K562 (cell line): Measurements from ENCODE around the gene NAA15.

Experiments
- BACH1 ChIP-seq: fragments of 200-800 bp; sonication (Bioruptor generic); IDR thresholded peaks from 2 replicates; pipeline ENCODE4 v1.6.1; 2016; ENCODE audit warnings: missing genetic modification characterization, missing compliant biosample characterization
- CBX5 ChIP-seq: IDR thresholded peaks from 2 replicates; pipeline ENCODE4 v1.6.1; 2014; ENCODE audit warnings: low read depth, borderline replicate concordance
- EHMT2 ChIP-seq: fragments of 450-650 bp; IDR thresholded peaks from 2 replicates; pipeline ENCODE4 v1.6.1; 2018; ENCODE audit warnings: antibody characterized with exemption
- IFI16 ChIP-seq: fragments of 250-450 bp; sonication (Bioruptor Pico); IDR thresholded peaks from 2 replicates; pipeline ENCODE4 v2.1.2; 2022; ENCODE audit warnings: mild to moderate bottlenecking, inconsistent platforms
- POLR2A ChIP-seq: fragments of 450-650 bp; conservative IDR thresholded peaks from 2 replicates; pipeline ENCODE4 v1.6.1; 2016
- RCOR1 ChIP-seq, 2 experiments: IDR thresholded peaks; 2 replicates each; pipeline ENCODE4 v1.6.1; 2012; ENCODE audit warnings: low read depth in 2 of 2, low read length in 2 of 2, borderline replicate concordance in 1 of 2, improper control_type of control experiment in 1 of 2
- ZBTB8A ChIP-seq: fragments of 450-650 bp; IDR thresholded peaks from 2 replicates; pipeline ENCODE4 v1.6.1; 2018; ENCODE audit warnings: mild to moderate bottlenecking, moderate library complexity; ENCODE audit not compliant: partially characterized antibody
- ZNF431 ChIP-seq: sonication (generic); formaldehyde crosslinking; IDR thresholded peaks from 2 replicates; pipeline ENCODE4 v1.8.0; 2022; ENCODE audit warnings: mild to moderate bottlenecking, missing genetic modification reagents
- TF ChIP-seq, protein P1 (sequence below), 3 experiments: IDR thresholded peaks in 2 of 3; conservative IDR thresholded peaks in 1 of 3; 2 replicates each; pipeline ENCODE4 v1.5.1; 2011 to 2012; ENCODE audit warnings: low read length in 3 of 3, mild to moderate bottlenecking in 3 of 3, control low read depth in 2 of 3, improper control_type of control experiment in 1 of 3, inconsistent platforms in 1 of 3, low read depth in 1 of 3, mixed read lengths in 1 of 3, moderate library complexity in 1 of 3; ENCODE audit not compliant: insufficient read depth in 2 of 3
- TF ChIP-seq, protein P2 (sequence below): fragments of 450-650 bp; IDR thresholded peaks from 2 replicates; pipeline ENCODE4 v1.6.1; 2016; ENCODE audit warnings: low read depth, mild to moderate bottlenecking, moderate library complexity

DNA sequence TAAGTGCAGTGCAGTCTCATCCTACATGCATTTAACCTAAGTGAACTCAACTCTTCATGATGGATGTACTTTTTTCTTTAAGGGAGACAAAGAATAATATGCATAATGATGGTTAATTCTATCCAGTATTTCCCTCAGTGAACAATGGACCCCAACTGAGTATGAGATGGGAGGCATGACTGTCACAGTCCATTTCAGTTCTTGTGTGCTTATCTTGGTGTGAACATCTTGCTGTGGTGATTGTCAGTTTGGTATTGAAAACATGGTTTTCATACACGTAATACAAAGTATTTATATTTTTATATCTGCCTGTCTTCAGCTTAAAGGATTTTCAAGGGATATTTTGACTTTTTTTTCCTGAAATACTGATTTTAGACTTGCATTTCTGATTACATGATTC, 72.9 kb downstream of the NAA15 start:
- TF ChIP-seq RCOR1 (IDR thresholded peaks at IDR 0.05; ENCODE audit: borderline replicate concordance in 1 of 2, low read depth in 2 of 2, low read length in 2 of 2), result no peak
- TF ChIP-seq, protein P1, sequence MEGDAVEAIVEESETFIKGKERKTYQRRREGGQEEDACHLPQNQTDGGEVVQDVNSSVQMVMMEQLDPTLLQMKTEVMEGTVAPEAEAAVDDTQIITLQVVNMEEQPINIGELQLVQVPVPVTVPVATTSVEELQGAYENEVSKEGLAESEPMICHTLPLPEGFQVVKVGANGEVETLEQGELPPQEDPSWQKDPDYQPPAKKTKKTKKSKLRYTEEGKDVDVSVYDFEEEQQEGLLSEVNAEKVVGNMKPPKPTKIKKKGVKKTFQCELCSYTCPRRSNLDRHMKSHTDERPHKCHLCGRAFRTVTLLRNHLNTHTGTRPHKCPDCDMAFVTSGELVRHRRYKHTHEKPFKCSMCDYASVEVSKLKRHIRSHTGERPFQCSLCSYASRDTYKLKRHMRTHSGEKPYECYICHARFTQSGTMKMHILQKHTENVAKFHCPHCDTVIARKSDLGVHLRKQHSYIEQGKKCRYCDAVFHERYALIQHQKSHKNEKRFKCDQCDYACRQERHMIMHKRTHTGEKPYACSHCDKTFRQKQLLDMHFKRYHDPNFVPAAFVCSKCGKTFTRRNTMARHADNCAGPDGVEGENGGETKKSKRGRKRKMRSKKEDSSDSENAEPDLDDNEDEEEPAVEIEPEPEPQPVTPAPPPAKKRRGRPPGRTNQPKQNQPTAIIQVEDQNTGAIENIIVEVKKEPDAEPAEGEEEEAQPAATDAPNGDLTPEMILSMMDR (IDR thresholded peaks at IDR 0.05 in 2 of 3, conservative IDR thresholded peaks at IDR 0.05 in 1 of 3; ENCODE audit: insufficient read depth in 2 of 3, low read depth in 1 of 3, low read length in 3 of 3), result no peak
- TF ChIP-seq ZBTB8A, result no peak
- TF ChIP-seq ZNF431 (CRISPR knock-in tag), result no peak
- no peak for TF ChIP-seq IFI16 (CRISPR knock-in tag)
- no peak for TF ChIP-seq POLR2A
- TF ChIP-seq, protein P2, sequence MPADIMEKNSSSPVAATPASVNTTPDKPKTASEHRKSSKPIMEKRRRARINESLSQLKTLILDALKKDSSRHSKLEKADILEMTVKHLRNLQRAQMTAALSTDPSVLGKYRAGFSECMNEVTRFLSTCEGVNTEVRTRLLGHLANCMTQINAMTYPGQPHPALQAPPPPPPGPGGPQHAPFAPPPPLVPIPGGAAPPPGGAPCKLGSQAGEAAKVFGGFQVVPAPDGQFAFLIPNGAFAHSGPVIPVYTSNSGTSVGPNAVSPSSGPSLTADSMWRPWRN, result no peak
- TF ChIP-seq BACH1 (tag), result no peak
- TF ChIP-seq EHMT2, result no peak
- no peak for TF ChIP-seq CBX5
